Measurements from ENCODE around the gene SNAI3.

- TF ChIP-seq CTCF (IDR thresholded peaks at IDR 0.05 in 4 of 5, conservative IDR thresholded peaks at IDR 0.05 in 1 of 5) (no peak), POLR2A (IDR thresholded peaks at IDR 0.05) (no peak)
These were observed 5.7 kb downstream of the SNAI3 start for GRCh38 chr16:88680554-88681083.

Measured in gastrocnemius medialis (tissue), 4 donors.